ENCODE measurements around the gene CEBPG. TPM values are rescaled to one million over a fixed set of nuclear protein-coding genes. Genes with fewer than 3 reads are reported as not detected.

CEBPG gene
- total RNA-seq, 1 donor from 2014 or later = 39.7 TPM

- no peak for DNase-seq (ENCODE audit: extremely low spot score, unreplicated experiment)
- Mint-ChIP-seq H3K27ac (ENCODE audit: unreplicated experiment) (no peak overlapping the region), H3K4me3 (ENCODE audit: unreplicated experiment) (no peak overlapping the region), H3K9me3 (ENCODE audit: unreplicated experiment) (peaks cover 5% of the 10 kb centered on the region), H3K36me3 (ENCODE audit: unreplicated experiment) (no peaks in the 10 kb centered on the region), H3K4me1 (ENCODE audit: unreplicated experiment) (no peaks in the 10 kb centered on the region), H3K27me3 (ENCODE audit: unreplicated experiment) (peaks cover 31% of the 10 kb centered on the region)
- no peak for TF ChIP-seq CTCF (IDR thresholded peaks at IDR 0.05)
These were observed 22.8 kb upstream of the CEBPG start for GRCh38 chr19:33350538-33351309.

- Mint-ChIP-seq H3K4me1 (ENCODE audit: unreplicated experiment) (no peaks in the 10 kb centered on the region), H3K27ac (ENCODE audit: unreplicated experiment) (no peak overlapping the region), H3K9me3 (ENCODE audit: unreplicated experiment) (peaks cover 10% of the 10 kb centered on the region), H3K36me3 (ENCODE audit: unreplicated experiment) (no peaks in the 10 kb centered on the region), H3K27me3 (ENCODE audit: unreplicated experiment) (peaks cover 23% of the 10 kb centered on the region), H3K4me3 (ENCODE audit: unreplicated experiment) (no peak overlapping the region)
- no peak for DNase-seq (ENCODE audit: extremely low spot score, unreplicated experiment)
- no peak for TF ChIP-seq CTCF (IDR thresholded peaks at IDR 0.05)
These were observed 18.0 kb upstream of the CEBPG start for GRCh38 chr19:33355535-33355934.

GRCh38 chr19:33357556-33357955 lies 16.0 kb upstream of the CEBPG start:
- Mint-ChIP-seq H3K27me3 (ENCODE audit: unreplicated experiment) (peaks cover 27% of the 10 kb centered on the region), H3K36me3 (ENCODE audit: unreplicated experiment) (no peaks in the 10 kb centered on the region), H3K4me3 (ENCODE audit: unreplicated experiment) (no peak overlapping the region), H3K9me3 (ENCODE audit: unreplicated experiment) (peaks cover 10% of the 10 kb centered on the region), H3K27ac (ENCODE audit: unreplicated experiment) (no peak overlapping the region), H3K4me1 (ENCODE audit: unreplicated experiment) (no peaks in the 10 kb centered on the region)
- no peak for TF ChIP-seq CTCF (IDR thresholded peaks at IDR 0.05)
- DNase-seq (ENCODE audit: extremely low spot score, unreplicated experiment) = no peak

- no peak for DNase-seq (ENCODE audit: extremely low spot score, unreplicated experiment)
- Mint-ChIP-seq H3K9me3 (ENCODE audit: unreplicated experiment) (peaks cover 10% of the 10 kb centered on the region), H3K27me3 (ENCODE audit: unreplicated experiment) (peaks cover 27% of the 10 kb centered on the region), H3K36me3 (ENCODE audit: unreplicated experiment) (no peaks in the 10 kb centered on the region), H3K27ac (ENCODE audit: unreplicated experiment) (no peak overlapping the region), H3K4me1 (ENCODE audit: unreplicated experiment) (no peaks in the 10 kb centered on the region), H3K4me3 (ENCODE audit: unreplicated experiment) (no peak overlapping the region)
- TF ChIP-seq CTCF (IDR thresholded peaks at IDR 0.05) = no peak
These were observed 15.1 kb upstream of the CEBPG start for GRCh38 chr19:33358408-33358807.

GRCh38 chr19:33359581-33359980 lies 13.9 kb upstream of the CEBPG start:
- Mint-ChIP-seq H3K4me1 (ENCODE audit: unreplicated experiment) (no peaks in the 10 kb centered on the region), H3K27me3 (ENCODE audit: unreplicated experiment) (peaks cover 37% of the 10 kb centered on the region), H3K4me3 (ENCODE audit: unreplicated experiment) (no peak overlapping the region), H3K27ac (ENCODE audit: unreplicated experiment) (no peak overlapping the region), H3K9me3 (ENCODE audit: unreplicated experiment) (peaks cover 10% of the 10 kb centered on the region), H3K36me3 (ENCODE audit: unreplicated experiment) (no peaks in the 10 kb centered on the region)
- TF ChIP-seq CTCF (IDR thresholded peaks at IDR 0.05) = no peak
- no peak for DNase-seq (ENCODE audit: extremely low spot score, unreplicated experiment)
